MM.1S (cell line): ENCODE measurements around the gene LIN7A.

Experiments used
- CTCF ChIP-seq: fragments of 300-600 bp; sonication (generic); IDR thresholded peaks from 2 replicates; pipeline ENCODE4 v1.5.1; 2016; ENCODE audit warnings: antibody characterized with exemption, low read length, mixed read lengths
- EZH2 ChIP-seq: fragments of 300-600 bp; sonication (generic); optimal IDR thresholded peaks from 2 replicates; pipeline ENCODE3; 2017; ENCODE audit warnings: low read depth, mild to moderate bottlenecking, antibody characterized with exemption, low read length, mixed read lengths
- EZH2phosphoT487 ChIP-seq: fragments of 300-600 bp; sonication (generic); IDR thresholded peaks from 2 replicates; pipeline ENCODE4 v1.6.1; 2018; ENCODE audit warnings: antibody characterized with exemption, low read length

GRCh38 chr12:80894179-80894578, 43.6 kb downstream of the LIN7A start:
- TF ChIP-seq CTCF (no peak), EZH2 (no peak), EZH2phosphoT487 (no peak)
